SJSA1 (cell line): ENCODE data around the gene DNTT. TPM values are rescaled to one million over a fixed set of nuclear protein-coding genes. Genes with fewer than 3 reads are reported as not detected.

Source experiments
- DNase-seq, 2 experiments: peaks; one replicate each; pipeline ENCODE4 v3.0.0-alpha.2; 2015 to 2020; ENCODE audit warnings: low spot score in 2 of 2, low read depth in 1 of 2
- H3K27ac ChIP-seq: fragments of 250-450 bp; sonication (Bioruptor Pico); 2 replicates; pipeline ENCODE4 v1.5.1; 2020; ENCODE audit warnings: mild to moderate bottlenecking, moderate library complexity
- H3K27me3 ChIP-seq: fragments of 250-450 bp; sonication (Bioruptor Pico); replicated peaks from 2 replicates; pipeline ENCODE4 v1.5.1; 2020; ENCODE audit warnings: mild to moderate bottlenecking, moderate library complexity
- H3K36me3 ChIP-seq: fragments of 250-450 bp; sonication (Bioruptor Pico); 2 replicates; pipeline ENCODE4 v1.5.1; 2020; ENCODE audit warnings: mild to moderate bottlenecking
- H3K4me1 ChIP-seq: fragments of 250-450 bp; sonication (Bioruptor Pico); replicated peaks from 2 replicates; pipeline ENCODE4 v1.6.1; 2021; ENCODE audit warnings: mild to moderate bottlenecking
- H3K4me3 ChIP-seq: fragments of 250-450 bp; sonication (Bioruptor Pico); 2 replicates; pipeline ENCODE4 v1.5.1; 2020; ENCODE audit warnings: mild to moderate bottlenecking
- H3K9me3 ChIP-seq: fragments of 250-450 bp; sonication (Bioruptor Pico); replicated peaks from 2 replicates; pipeline ENCODE4 v1.5.1; 2020; ENCODE audit warnings: mild to moderate bottlenecking
- total RNA-seq: library from RNA; depleted of rRNA; stranded (reverse); fragments of >200 nt; shearing (Covaris generic); gene quantifications from 2 replicates; pipeline ENCODE4 v1.2.3, GENCODE V29; 2014

Gene DNTT
- total RNA-seq, 1 experiment from 2014 or later = not detected

- no peaks in the 10 kb centered on the region for H3K9me3 ChIP-seq
- H3K36me3 ChIP-seq = no peaks in the 10 kb centered on the region
- H3K4me1 ChIP-seq = no peaks in the 10 kb centered on the region
- no peaks in the 10 kb centered on the region for H3K27me3 ChIP-seq
- H3K4me3 ChIP-seq = no peak overlapping the region
- no peak for DNase-seq
- H3K27ac ChIP-seq = no peak overlapping the region
Measured at GRCh38 chr10:96285331-96285752, 18.9 kb upstream of the DNTT start.

- H3K27ac ChIP-seq = no peak overlapping the region
- no peaks in the 10 kb centered on the region for H3K9me3 ChIP-seq
- H3K27me3 ChIP-seq = peaks cover 9% of the 10 kb centered on the region; the same call in 1 of the 2 replicates
- no peak overlapping the region for H3K4me3 ChIP-seq
- no peaks in the 10 kb centered on the region for H3K4me1 ChIP-seq
- H3K36me3 ChIP-seq = no peaks in the 10 kb centered on the region
- DNase-seq = no peak
Measured at GRCh38 chr10:96287392-96288105, 16.7 kb upstream of the DNTT start.

DNA sequence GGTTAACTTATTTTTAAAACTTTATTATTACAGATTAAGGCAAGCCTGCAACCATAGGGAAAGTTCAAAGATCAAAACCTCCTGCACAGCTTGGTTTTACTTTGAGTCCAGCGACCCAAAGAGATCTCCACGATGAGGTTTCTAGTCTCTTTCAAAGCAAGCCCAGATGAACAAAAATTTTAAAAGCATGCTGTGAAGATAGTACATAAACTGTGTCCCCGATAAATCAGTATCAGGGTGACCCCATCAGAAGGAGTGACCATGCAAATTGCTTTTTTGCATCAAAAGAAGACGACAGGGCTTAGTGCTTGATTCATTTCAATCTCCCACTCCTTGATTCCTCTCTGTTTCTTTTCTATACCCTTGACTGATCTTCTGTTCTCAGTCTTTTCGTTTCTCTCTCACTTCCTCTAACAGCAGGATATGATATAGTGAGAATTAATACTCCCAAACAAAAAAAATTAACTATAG lies 16.0 kb upstream of the DNTT start:
- Histone ChIP-seq H3K36me3 (no peaks in the 10 kb centered on the region), H3K27ac (no peak overlapping the region), H3K4me3 (no peak overlapping the region)

DNA sequence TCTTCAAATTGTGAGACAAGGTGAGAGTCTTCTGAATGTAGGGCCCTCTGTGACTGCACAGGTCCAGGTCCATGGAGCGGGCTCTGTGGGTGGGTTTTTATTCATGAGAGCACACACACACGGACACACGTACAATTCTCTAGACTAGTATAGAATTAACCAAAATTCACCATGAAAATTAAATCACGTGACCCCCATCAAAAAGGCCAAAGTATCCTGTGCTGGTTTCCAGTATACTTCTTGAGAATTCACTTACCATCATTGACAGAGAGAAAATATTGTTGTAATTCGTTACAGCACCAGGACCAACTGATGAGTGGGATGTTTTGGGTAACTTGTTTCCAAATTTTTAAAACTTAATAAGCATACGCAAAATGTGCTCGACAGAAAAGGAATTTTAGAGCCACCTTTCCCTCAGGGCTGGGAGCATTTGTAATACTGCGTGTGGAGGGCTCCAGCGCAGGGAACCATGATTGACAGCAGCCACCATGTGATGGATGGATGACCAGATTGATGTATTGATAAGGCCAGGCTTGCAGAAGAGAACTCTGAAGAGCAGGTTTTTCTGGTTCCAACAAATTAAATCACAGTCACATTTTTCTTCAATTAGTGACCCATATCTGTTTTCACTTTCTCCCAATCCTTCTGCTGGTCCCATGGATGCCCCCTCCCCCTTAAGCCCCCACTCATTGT lies 14.9 kb upstream of the DNTT start:
- no peak for DNase-seq
- H3K27ac ChIP-seq = no peak overlapping the region
- no peaks in the 10 kb centered on the region for H3K36me3 ChIP-seq
- H3K9me3 ChIP-seq = no peaks in the 10 kb centered on the region
- H3K27me3 ChIP-seq = peaks cover 13% of the 10 kb centered on the region
- no peak overlapping the region for H3K4me3 ChIP-seq
- H3K4me1 ChIP-seq = no peaks in the 10 kb centered on the region

More for the DNA sequence above, 16.0 kb upstream of the DNTT start:
- H3K9me3 ChIP-seq = no peaks in the 10 kb centered on the region
- no peak for DNase-seq
- H3K4me1 ChIP-seq = no peaks in the 10 kb centered on the region
- peaks cover 12% of the 10 kb centered on the region for H3K27me3 ChIP-seq

GRCh38 chr10:96290368-96291133 lies 13.7 kb upstream of the DNTT start:
- H3K27me3 ChIP-seq = peaks cover 13% of the 10 kb centered on the region
- H3K9me3 ChIP-seq = no peaks in the 10 kb centered on the region
- no peak overlapping the region for H3K4me3 ChIP-seq
- H3K27ac ChIP-seq = no peak overlapping the region
- H3K4me1 ChIP-seq = no peaks in the 10 kb centered on the region
- no peak for DNase-seq
- H3K36me3 ChIP-seq = no peaks in the 10 kb centered on the region

DNA sequence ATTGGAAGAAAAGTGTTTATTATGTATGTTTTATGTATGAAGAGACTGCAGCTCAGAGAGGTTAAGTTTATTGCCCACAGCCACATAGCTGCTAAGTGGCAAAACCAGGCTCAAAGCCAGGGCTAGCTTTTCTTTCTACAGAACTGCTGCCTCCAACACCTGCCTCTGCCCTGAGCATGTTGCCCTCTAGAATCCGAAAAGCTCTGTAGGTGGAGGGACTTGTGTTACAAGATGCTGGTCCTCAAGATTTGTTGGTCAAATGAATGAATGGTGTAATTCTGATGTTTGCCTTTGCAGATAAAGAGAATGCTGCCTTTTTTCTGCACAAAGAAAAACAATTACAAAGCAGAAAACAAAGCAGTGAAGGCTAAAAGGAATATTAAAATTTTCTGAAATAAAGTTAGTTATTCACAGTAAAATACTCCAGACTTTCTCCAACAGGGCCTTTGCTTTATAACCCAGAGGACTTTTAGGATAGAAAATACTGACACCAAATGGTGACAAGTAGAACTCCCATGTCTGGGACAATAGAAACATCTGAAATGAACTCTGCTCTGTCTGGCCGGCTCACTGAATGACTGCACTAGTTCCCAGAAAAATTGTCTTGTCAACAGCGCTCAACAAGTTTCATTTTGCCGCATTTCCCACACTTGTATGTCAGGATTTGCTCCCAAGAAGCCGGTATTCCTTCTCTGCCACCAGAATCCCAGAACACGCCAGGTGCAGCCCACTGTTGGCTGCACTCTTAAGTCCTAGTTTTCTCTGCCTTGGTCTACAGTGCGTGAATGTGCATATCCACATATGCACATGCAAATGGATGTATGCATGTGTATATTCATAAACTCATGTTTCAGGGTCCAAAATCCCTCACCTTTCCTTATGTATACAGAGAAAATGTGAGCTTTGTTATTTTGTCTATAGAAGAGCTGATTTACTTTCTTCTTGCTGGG lies 11.0 kb upstream of the DNTT start:
- H3K36me3 ChIP-seq = no peaks in the 10 kb centered on the region
- DNase-seq = no peak
- no peak overlapping the region for H3K4me3 ChIP-seq
- H3K27ac ChIP-seq = no peak overlapping the region
- peaks cover 13% of the 10 kb centered on the region for H3K27me3 ChIP-seq
- no peaks in the 10 kb centered on the region for H3K9me3 ChIP-seq
- H3K4me1 ChIP-seq = no peaks in the 10 kb centered on the region

DNA sequence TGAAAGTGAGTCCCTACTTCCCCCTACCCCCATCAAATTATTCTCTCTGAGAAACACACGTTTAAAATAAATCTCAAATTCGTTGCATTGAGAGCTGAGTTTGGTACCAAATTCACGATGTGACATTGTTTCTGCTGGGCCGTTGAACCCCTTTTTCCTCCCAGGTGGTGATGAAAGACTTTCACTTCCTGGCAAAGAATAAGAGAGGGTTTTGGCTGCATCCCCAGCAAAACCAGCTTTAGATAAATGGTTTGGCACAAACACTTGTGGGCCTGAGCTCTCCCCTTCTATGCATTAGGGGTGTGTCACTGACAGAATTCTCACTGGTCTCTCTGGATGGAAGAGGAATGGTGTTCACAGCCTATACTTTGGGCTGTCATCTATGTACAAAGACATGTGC lies 8.8 kb upstream of the DNTT start:
- Histone ChIP-seq H3K36me3 (no peaks in the 10 kb centered on the region), H3K27me3 (peaks cover 18% of the 10 kb centered on the region), H3K27ac (no peak overlapping the region), H3K4me1 (no peaks in the 10 kb centered on the region), H3K9me3 (no peaks in the 10 kb centered on the region), H3K4me3 (no peak overlapping the region)
- DNase-seq = no peak

DNA sequence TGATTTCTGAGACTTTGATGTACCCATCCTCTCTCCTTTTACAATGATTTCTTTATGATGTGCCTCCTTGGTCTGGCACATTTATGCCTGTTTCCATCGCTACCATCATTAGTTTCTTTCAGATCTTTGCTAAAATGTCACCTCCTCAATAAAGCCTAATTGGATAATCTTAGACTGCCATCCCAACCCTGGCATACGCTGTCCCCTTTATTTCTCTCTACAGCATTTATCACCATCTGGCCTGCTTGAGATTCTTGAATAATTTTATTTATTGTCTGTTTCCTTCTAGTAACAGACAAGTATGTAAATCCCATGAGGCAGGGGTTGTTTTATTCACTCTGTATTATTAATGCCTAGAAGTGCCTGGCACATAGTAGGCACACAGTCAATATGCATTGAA lies 6.7 kb upstream of the DNTT start:
- no peaks in the 10 kb centered on the region for H3K9me3 ChIP-seq
- H3K36me3 ChIP-seq = no peaks in the 10 kb centered on the region
- peaks cover 19% of the 10 kb centered on the region for H3K27me3 ChIP-seq
- no peak overlapping the region for H3K27ac ChIP-seq
- no peak for DNase-seq
- H3K4me3 ChIP-seq = no peak overlapping the region
- H3K4me1 ChIP-seq = no peaks in the 10 kb centered on the region

GRCh38 chr10:96298362-96298761 lies 5.9 kb upstream of the DNTT start:
- H3K36me3 ChIP-seq = no peaks in the 10 kb centered on the region
- no peaks in the 10 kb centered on the region for H3K9me3 ChIP-seq
- H3K27ac ChIP-seq = no peak overlapping the region
- no peak for DNase-seq
- peaks cover 14% of the 10 kb centered on the region for H3K27me3 ChIP-seq
- H3K4me1 ChIP-seq = no peaks in the 10 kb centered on the region
- no peak overlapping the region for H3K4me3 ChIP-seq

GRCh38 chr10:96299383-96299782 lies 4.9 kb upstream of the DNTT start:
- Histone ChIP-seq H3K9me3 (no peaks in the 10 kb centered on the region), H3K4me1 (no peaks in the 10 kb centered on the region), H3K27ac (no peak overlapping the region), H3K27me3 (peaks cover 14% of the 10 kb centered on the region), H3K4me3 (no peak overlapping the region), H3K36me3 (no peaks in the 10 kb centered on the region)
- no peak for DNase-seq

DNA sequence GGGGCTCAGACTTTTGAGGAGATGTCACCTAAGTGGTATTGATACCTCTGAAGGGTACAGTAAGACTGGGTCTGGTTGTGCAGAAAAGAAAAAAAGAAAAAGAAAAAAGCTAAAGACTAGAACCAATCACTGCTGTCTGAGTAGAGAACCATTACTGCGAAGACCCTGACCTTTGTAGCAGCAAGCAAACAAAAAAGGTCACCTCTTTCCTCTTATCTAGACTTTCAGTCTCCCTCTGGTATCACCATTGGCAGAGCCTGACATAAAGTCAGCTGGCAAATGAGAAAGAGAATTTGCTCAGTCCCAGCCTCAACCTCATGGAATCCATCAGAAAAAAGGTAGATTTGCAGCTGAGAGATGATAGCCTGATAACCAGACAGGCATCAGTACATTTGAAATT lies 2.6 kb upstream of the DNTT start:
- no peaks in the 10 kb centered on the region for H3K4me1 ChIP-seq
- no peaks in the 10 kb centered on the region for H3K36me3 ChIP-seq
- no peak overlapping the region for H3K4me3 ChIP-seq
- no peak overlapping the region for H3K27ac ChIP-seq
- no peak for DNase-seq
- peaks cover 23% of the 10 kb centered on the region for H3K27me3 ChIP-seq
- H3K9me3 ChIP-seq = no peaks in the 10 kb centered on the region

DNA sequence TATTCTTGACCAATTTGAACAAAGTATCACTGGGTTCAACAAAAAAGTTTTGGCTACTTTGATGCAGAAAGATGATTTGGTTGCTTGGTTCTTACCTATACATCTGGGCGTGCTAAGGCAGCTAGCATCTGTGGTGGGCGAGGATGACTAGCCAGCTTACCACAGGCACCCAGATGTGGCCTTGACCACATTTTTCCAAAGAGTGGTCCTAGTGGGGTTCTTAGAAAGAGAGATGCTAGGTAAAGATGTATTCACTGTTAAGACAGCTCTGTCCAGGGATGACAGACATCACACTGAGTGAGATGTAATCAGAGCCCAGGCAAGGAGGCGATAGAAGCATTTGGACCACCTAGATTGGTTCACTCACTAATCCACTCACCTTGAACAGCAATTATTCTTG lies 785 bp downstream of the DNTT start:
- H3K9me3 ChIP-seq = no peaks in the 10 kb centered on the region
- H3K27ac ChIP-seq = no peak overlapping the region
- H3K4me3 ChIP-seq = no peak overlapping the region
- peaks cover 20% of the 10 kb centered on the region for H3K27me3 ChIP-seq
- no peak for DNase-seq
- H3K36me3 ChIP-seq = no peaks in the 10 kb centered on the region
- H3K4me1 ChIP-seq = no peaks in the 10 kb centered on the region

DNA sequence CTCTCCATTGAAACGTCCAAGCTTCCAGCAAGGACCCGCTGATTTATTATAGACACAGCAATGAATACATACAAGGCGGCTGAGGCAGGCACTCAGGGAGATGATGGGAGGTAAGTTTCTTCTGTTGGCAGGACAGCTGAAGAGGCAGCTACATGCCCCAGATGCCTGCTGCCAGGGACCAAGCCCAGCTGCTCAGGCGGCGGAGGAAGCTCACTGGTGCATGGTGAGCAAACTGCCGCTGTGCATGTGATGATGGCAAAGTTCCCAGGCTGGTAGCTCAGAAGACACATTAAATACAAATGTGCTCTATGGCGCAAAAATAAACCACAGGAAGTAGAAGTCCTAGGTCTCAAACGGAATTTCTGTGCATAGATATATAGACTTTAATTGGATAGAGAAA lies 2.3 kb downstream of the DNTT start:
- no peaks in the 10 kb centered on the region for H3K4me1 ChIP-seq
- no peaks in the 10 kb centered on the region for H3K9me3 ChIP-seq
- H3K27ac ChIP-seq = no peak overlapping the region
- DNase-seq = no peak
- no peaks in the 10 kb centered on the region for H3K36me3 ChIP-seq
- peaks cover 14% of the 10 kb centered on the region for H3K27me3 ChIP-seq
- no peak overlapping the region for H3K4me3 ChIP-seq
